Thoracic aorta (tissue), 2 donors: ENCODE measurements around the gene PTPN1. TPM values are rescaled to one million over a fixed set of nuclear protein-coding genes. Genes with fewer than 3 reads are reported as not detected.

Experiments used
- ATAC-seq: fragments of 150-250 bp; one replicate; pipeline ENCODE4 v1.8.0; 2017; ENCODE audit warnings: low read depth; ENCODE audit not compliant: insufficient number of reproducible peaks, low FRiP score
- DNase-seq: peaks from one replicate; pipeline ENCODE4 v3.0.0-alpha.2; 2020; ENCODE audit warnings: low spot score
- H3K27ac ChIP-seq, 2 donors: fragments of 200-600 bp; sonication (generic); 1 replicate in 1 of 2; 2 replicates in 1 of 2; pipeline ENCODE4 v1.5.1; 2016; ENCODE audit warnings: mild to moderate bottlenecking in 2 of 2, moderate library complexity in 2 of 2
- H3K27me3 ChIP-seq: fragments of 200-600 bp; sonication (generic); replicated peaks from 2 replicates; pipeline ENCODE4 v1.6.0; 2016; ENCODE audit warnings: mild to moderate bottlenecking; ENCODE audit not compliant: insufficient read depth
- H3K36me3 ChIP-seq: fragments of 200-600 bp; sonication (generic); one replicate; pipeline ENCODE4 v1.5.1; 2016
- H3K4me1 ChIP-seq, 2 donors: fragments of 200-600 bp; sonication (generic); 1 replicate in 1 of 2; 2 replicates in 1 of 2; pipeline versions ENCODE4 v1.5.1 to v1.6.0; 2016; ENCODE audit warnings: low read depth in 2 of 2, mild to moderate bottlenecking in 1 of 2; ENCODE audit not compliant: control insufficient read depth in 1 of 2
- H3K4me3 ChIP-seq: fragments of 200-600 bp; sonication (generic); 2 replicates; pipeline ENCODE4 v1.5.1; 2016; ENCODE audit warnings: mild to moderate bottlenecking
- H3K9me3 ChIP-seq: fragments of 200-600 bp; sonication (generic); 2 replicates; pipeline ENCODE4 v1.5.1; 2016
- total RNA-seq, 2 donors: library from RNA; depleted of rRNA; stranded (reverse); fragments of >200 nt; gene quantifications; one replicate each; pipeline versions ENCODE4 v1.1.0 to v1.2.3, GENCODE V29; 2016
- TF ChIP-seq, protein P1 (sequence below): fragments of 200-600 bp; sonication (generic); IDR thresholded peaks from one replicate; pipeline ENCODE4 v1.5.1; 2019; ENCODE audit warnings: antibody characterized with exemption

PTPN1 gene
- total RNA-seq, 2 donors from 2014 or later, result 32.5 to 68.9 TPM

DNA sequence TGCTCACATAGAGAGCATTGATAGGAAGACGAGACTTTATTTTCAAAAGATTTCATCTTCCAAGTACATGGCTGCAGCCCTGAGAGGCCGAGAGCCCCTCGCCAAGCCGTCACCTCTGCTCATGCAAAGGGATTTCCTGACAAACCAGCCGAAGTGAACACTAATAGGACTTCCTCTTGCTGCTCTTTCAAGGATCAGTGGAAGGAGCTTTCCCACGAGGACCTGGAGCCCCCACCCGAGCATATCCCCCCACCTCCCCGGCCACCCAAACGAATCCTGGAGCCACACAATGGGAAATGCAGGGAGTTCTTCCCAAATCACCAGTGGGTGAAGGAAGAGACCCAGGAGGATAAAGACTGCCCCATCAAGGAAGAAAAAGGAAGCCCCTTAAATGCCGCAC is 69.3 kb downstream of the PTPN1 start:
- peaks cover 64% of the 10 kb centered on the region for H3K36me3 ChIP-seq
- no peak overlapping the region for H3K4me3 ChIP-seq
- H3K9me3 ChIP-seq, result no peaks in the 10 kb centered on the region
- DNase-seq, result no peak
- TF ChIP-seq, protein P1, sequence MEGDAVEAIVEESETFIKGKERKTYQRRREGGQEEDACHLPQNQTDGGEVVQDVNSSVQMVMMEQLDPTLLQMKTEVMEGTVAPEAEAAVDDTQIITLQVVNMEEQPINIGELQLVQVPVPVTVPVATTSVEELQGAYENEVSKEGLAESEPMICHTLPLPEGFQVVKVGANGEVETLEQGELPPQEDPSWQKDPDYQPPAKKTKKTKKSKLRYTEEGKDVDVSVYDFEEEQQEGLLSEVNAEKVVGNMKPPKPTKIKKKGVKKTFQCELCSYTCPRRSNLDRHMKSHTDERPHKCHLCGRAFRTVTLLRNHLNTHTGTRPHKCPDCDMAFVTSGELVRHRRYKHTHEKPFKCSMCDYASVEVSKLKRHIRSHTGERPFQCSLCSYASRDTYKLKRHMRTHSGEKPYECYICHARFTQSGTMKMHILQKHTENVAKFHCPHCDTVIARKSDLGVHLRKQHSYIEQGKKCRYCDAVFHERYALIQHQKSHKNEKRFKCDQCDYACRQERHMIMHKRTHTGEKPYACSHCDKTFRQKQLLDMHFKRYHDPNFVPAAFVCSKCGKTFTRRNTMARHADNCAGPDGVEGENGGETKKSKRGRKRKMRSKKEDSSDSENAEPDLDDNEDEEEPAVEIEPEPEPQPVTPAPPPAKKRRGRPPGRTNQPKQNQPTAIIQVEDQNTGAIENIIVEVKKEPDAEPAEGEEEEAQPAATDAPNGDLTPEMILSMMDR, result no peak
- H3K4me1 ChIP-seq, result peaks cover 0 to 6% of the 10 kb centered on the region in 2 donors
- no peak for ATAC-seq
- no peak overlapping the region for H3K27ac ChIP-seq
- no peaks in the 10 kb centered on the region for H3K27me3 ChIP-seq

GRCh38 chr20:50580016-50580747 is 70.0 kb downstream of the PTPN1 start:
- no peak overlapping the region for H3K4me3 ChIP-seq
- TF ChIP-seq, protein P1, result peak; percentile 77
- H3K4me1 ChIP-seq, result peaks cover 0 to 6% of the 10 kb centered on the region in 2 donors
- H3K27ac ChIP-seq, result no peak overlapping the region
- no peaks in the 10 kb centered on the region for H3K9me3 ChIP-seq
- peaks cover 58% of the 10 kb centered on the region for H3K36me3 ChIP-seq
- no peaks in the 10 kb centered on the region for H3K27me3 ChIP-seq
- ATAC-seq (no peak), DNase-seq (no peak)

DNA sequence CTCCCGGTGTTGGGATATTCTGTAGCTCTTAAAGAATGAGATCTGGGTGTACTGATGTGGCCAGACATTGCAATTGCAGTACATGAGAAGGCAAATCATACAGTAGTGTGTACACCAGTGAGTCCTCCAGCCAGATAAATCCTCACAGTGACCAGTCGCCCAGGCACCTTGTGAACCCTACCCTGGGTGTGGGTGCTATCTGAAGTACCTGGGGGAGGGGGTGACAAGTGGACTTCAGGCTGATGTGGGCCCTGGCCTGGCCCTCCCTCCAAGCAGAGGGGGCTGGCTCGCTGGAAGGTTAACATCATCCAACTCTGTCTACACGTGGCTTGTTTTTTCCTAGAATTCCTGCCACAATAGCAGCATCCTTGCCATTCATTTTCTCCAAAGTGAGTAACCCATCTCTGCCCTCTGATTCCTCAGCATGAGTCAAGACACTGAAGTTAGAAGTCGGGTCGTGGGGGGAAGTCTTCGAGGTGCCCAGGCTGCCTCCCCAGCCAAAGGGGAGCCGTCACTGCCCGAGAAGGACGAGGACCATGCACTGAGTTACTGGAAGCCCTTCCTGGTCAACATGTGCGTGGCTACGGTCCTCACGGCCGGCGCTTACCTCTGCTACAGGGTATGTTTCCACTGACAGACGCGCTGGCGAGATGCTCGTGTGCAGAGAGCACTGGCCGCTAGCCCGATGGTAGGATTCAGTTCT is 70.8 kb downstream of the PTPN1 start:
- Histone ChIP-seq H3K4me3 (no peak overlapping the region), H3K4me1 (peaks cover 0 to 6% of the 10 kb centered on the region in 2 donors), H3K9me3 (no peaks in the 10 kb centered on the region), H3K27ac (no peak overlapping the region), H3K36me3 (peaks cover 62% of the 10 kb centered on the region), H3K27me3 (no peaks in the 10 kb centered on the region)
- ATAC-seq (no peak), DNase-seq (no peak)
- TF ChIP-seq, protein P1, result no peak

- Histone ChIP-seq H3K4me3 (no peak overlapping the region), H3K27ac (no peak overlapping the region), H3K9me3 (no peaks in the 10 kb centered on the region), H3K36me3 (peaks cover 69% of the 10 kb centered on the region), H3K27me3 (no peaks in the 10 kb centered on the region), H3K4me1 (peaks cover 0 to 6% of the 10 kb centered on the region in 2 donors)
- DNase-seq (no peak), ATAC-seq (no peak)
- TF ChIP-seq, protein P1, result no peak
Measured at GRCh38 chr20:50582092-50582491, 71.9 kb downstream of the PTPN1 start.

GRCh38 chr20:50582591-50583234 is 72.5 kb downstream of the PTPN1 start:
- Histone ChIP-seq H3K27me3 (no peaks in the 10 kb centered on the region), H3K36me3 (peaks cover 64% of the 10 kb centered on the region), H3K9me3 (no peaks in the 10 kb centered on the region), H3K4me1 (peaks cover 0 to 7% of the 10 kb centered on the region in 2 donors), H3K27ac (no peak overlapping the region), H3K4me3 (no peak overlapping the region)
- DNase-seq (no peak), ATAC-seq (no peak)
- TF ChIP-seq, protein P1, result no peak
